NCI-H1092 treated with DMSO at 0.1 percent for 48 hours (cell line): ENCODE data around the gene MAPKAPK2.
"Not testable (repeated sequence)": the region's sequence is repeated elsewhere in the genome, so short reads cannot be mapped to it uniquely, and the experiment has no call there.

ENCODE experiments used
- DNase-seq: peaks from one replicate; lab custom pipeline; 2025; lab: John Stamatoyannopoulos, UW

MAPKAPK2 gene

GRCh38 chr1:206778031-206778430 is 93.3 kb downstream of the MAPKAPK2 start:
- no peak for DNase-seq

GRCh38 chr1:206778911-206779310 is 94.2 kb downstream of the MAPKAPK2 start:
- not testable (repeated sequence) for DNase-seq

GRCh38 chr1:206779638-206780037 is 94.9 kb downstream of the MAPKAPK2 start:
- no peak for DNase-seq

- no peak for DNase-seq
Measured at GRCh38 chr1:206782448-206782847, 97.7 kb downstream of the MAPKAPK2 start.

GRCh38 chr1:206783506-206783905 is 98.8 kb downstream of the MAPKAPK2 start:
- no peak for DNase-seq
